GM12875 (cell line): ENCODE data around the gene VIL1.

Source experiments
- H3K4me3 ChIP-seq: one replicate; pipeline ENCODE4 v1.5.1; 2011; ENCODE audit warnings: low read depth, low read length, control low read depth
- CTCF ChIP-seq: IDR thresholded peaks from 2 replicates; pipeline ENCODE4 v1.5.1; 2011; ENCODE audit warnings: low read depth, mild to moderate bottlenecking, control low read depth, inconsistent platforms, low read length, moderate library complexity, borderline replicate concordance; ENCODE audit not compliant: insufficient read depth

Gene VIL1

GRCh38 chr2:218395090-218395444 is 23.9 kb upstream of the VIL1 start:
- TF ChIP-seq CTCF: no peak
- H3K4me3 ChIP-seq: no peak overlapping the region

GRCh38 chr2:218395456-218395825 is 23.5 kb upstream of the VIL1 start:
- H3K4me3 ChIP-seq: peak overlapping the region; percentile 22
- TF ChIP-seq CTCF: no peak

GRCh38 chr2:218395826-218396687 is 22.9 kb upstream of the VIL1 start:
- peak overlapping the region; percentile 62 for H3K4me3 ChIP-seq
- peak; percentile 90 for TF ChIP-seq CTCF

GRCh38 chr2:218396688-218397462 is 22.0 kb upstream of the VIL1 start:
- peak overlapping the region; percentile 62 for H3K4me3 ChIP-seq
- no peak for TF ChIP-seq CTCF

- H3K4me3 ChIP-seq: peak overlapping the region; percentile 62
Measured at GRCh38 chr2:218397463-218397819, 21.5 kb upstream of the VIL1 start.

GRCh38 chr2:218397820-218398436 is 21.0 kb upstream of the VIL1 start:
- peak overlapping the region; percentile 62 for H3K4me3 ChIP-seq
- no peak for TF ChIP-seq CTCF

More at GRCh38 chr2:218397463-218397819, 21.5 kb upstream of the VIL1 start:
- no peak for TF ChIP-seq CTCF
